ENCODE results near the gene RAPGEF1.

Gene RAPGEF1

DNA sequence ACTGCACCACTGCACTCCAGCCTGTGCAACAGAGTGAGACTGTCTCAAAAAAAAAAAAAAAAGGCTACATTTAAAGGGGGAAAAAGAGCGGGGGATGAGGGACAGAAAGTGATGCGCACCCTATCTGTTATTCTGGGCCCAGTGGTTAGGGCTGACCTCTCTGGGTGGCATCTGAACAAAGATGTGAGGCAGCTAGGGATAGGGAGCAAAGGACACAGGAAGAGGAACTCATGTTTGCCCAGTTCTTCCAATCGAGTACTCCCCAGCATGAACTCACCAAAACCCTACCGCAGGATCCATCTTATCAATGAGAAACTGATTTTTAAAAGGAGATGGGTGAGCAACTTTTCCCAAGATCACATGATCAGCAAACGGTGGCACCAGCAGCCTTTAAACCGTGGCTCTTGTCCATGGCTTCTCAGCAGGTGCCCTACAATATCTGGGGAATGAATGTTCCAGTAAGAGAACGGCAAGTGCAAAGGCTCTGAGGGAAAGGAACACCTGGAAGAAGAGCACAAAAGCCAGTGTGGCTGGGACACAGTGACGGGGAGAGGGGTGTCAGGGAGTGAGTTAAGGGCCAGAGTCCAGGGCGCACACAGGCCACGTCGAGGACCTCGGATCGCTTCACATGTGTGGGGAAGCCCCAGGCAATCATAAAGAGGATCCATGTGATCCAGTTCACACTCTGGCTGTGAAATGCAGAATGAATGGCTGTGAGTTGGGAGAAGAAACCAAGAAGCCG lies 22.0 kb downstream of the RAPGEF1 start:
- no peaks in the 10 kb centered on the region for H3K27me3 ChIP-seq (ENCODE audit: insufficient read depth, poor library complexity, severe bottlenecking)
- no peak overlapping the region for H3K27ac ChIP-seq (replicated peaks)
- TF ChIP-seq, protein P1, sequence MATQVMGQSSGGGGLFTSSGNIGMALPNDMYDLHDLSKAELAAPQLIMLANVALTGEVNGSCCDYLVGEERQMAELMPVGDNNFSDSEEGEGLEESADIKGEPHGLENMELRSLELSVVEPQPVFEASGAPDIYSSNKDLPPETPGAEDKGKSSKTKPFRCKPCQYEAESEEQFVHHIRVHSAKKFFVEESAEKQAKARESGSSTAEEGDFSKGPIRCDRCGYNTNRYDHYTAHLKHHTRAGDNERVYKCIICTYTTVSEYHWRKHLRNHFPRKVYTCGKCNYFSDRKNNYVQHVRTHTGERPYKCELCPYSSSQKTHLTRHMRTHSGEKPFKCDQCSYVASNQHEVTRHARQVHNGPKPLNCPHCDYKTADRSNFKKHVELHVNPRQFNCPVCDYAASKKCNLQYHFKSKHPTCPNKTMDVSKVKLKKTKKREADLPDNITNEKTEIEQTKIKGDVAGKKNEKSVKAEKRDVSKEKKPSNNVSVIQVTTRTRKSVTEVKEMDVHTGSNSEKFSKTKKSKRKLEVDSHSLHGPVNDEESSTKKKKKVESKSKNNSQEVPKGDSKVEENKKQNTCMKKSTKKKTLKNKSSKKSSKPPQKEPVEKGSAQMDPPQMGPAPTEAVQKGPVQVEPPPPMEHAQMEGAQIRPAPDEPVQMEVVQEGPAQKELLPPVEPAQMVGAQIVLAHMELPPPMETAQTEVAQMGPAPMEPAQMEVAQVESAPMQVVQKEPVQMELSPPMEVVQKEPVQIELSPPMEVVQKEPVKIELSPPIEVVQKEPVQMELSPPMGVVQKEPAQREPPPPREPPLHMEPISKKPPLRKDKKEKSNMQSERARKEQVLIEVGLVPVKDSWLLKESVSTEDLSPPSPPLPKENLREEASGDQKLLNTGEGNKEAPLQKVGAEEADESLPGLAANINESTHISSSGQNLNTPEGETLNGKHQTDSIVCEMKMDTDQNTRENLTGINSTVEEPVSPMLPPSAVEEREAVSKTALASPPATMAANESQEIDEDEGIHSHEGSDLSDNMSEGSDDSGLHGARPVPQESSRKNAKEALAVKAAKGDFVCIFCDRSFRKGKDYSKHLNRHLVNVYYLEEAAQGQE (IDR thresholded peaks at IDR 0.05; ENCODE audit: insufficient replicate concordance, low read depth) = no peak
- TF ChIP-seq POLR2AphosphoS5 (IDR thresholded peaks at IDR 0.05; ENCODE audit: low read depth) = no peak
- TF ChIP-seq GABPA (IDR thresholded peaks at IDR 0.05; ENCODE audit: low read depth) = no peak
- TF ChIP-seq, protein P2, sequence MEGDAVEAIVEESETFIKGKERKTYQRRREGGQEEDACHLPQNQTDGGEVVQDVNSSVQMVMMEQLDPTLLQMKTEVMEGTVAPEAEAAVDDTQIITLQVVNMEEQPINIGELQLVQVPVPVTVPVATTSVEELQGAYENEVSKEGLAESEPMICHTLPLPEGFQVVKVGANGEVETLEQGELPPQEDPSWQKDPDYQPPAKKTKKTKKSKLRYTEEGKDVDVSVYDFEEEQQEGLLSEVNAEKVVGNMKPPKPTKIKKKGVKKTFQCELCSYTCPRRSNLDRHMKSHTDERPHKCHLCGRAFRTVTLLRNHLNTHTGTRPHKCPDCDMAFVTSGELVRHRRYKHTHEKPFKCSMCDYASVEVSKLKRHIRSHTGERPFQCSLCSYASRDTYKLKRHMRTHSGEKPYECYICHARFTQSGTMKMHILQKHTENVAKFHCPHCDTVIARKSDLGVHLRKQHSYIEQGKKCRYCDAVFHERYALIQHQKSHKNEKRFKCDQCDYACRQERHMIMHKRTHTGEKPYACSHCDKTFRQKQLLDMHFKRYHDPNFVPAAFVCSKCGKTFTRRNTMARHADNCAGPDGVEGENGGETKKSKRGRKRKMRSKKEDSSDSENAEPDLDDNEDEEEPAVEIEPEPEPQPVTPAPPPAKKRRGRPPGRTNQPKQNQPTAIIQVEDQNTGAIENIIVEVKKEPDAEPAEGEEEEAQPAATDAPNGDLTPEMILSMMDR (IDR thresholded peaks at IDR 0.05; ENCODE audit: insufficient read depth, low read length) = no peak
- TF ChIP-seq SPI1 (IDR thresholded peaks at IDR 0.05; ENCODE audit: borderline replicate concordance, low read depth) = no peak
- no peak for DNase-seq (ENCODE audit: low read depth in 1 of 2, low spot score in 1 of 2)
- H3K4me3 ChIP-seq (replicated peaks; ENCODE audit: insufficient read depth, low read length) = no peak overlapping the region

DNA sequence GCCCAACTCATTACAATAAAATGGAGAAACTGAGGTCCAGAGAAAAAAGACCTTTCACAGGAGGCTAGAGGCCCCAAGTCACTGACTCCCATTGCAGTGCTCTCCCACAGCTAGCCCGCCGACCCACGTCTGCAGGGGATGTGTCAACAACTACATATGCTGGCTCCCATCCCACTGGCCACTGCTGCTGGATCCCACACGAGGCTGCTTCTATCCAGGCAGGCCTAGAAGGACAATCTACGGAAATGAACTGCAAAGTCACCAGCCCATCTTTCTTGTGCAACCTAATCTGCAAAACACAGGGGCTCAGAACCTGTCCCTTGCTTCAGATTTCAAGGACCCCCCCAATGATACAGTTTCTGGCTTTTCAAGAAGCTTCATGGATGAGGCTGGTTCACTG lies 24.0 kb downstream of the RAPGEF1 start:
- H3K4me3 ChIP-seq (replicated peaks; ENCODE audit: insufficient read depth, low read length) = no peak overlapping the region
- no peaks in the 10 kb centered on the region for H3K27me3 ChIP-seq (ENCODE audit: insufficient read depth, poor library complexity, severe bottlenecking)
- H3K27ac ChIP-seq (replicated peaks) = no peak overlapping the region
- TF ChIP-seq GABPA (IDR thresholded peaks at IDR 0.05; ENCODE audit: low read depth) = no peak
- TF ChIP-seq POLR2AphosphoS5 (IDR thresholded peaks at IDR 0.05; ENCODE audit: low read depth) = no peak
- TF ChIP-seq, protein P2 (IDR thresholded peaks at IDR 0.05; ENCODE audit: insufficient read depth, low read length) = no peak
- TF ChIP-seq SPI1 (IDR thresholded peaks at IDR 0.05; ENCODE audit: borderline replicate concordance, low read depth) = no peak
- TF ChIP-seq, protein P1 (IDR thresholded peaks at IDR 0.05; ENCODE audit: insufficient replicate concordance, low read depth) = no peak
- no peak for DNase-seq (ENCODE audit: low read depth in 1 of 2, low spot score in 1 of 2)

DNA sequence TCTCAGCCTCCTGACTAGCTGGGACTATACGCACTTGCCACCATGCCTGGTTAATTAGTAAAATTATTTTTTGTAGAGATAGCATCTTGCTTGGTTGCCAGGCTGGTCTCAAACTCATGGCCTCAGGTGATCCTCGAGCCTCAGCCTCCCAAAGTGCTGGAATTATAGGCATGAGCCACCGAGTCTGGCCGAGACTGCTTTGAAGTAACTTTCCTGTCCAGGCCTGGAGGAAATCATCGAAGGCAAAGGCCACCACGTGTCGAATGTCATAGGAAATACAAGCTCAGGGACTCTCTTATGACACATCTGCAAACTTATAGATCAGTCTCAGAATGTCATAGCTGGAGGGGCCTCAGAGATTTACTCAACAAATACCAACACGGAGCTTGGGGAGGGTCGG lies 25.1 kb downstream of the RAPGEF1 start:
- H3K4me3 ChIP-seq (replicated peaks; ENCODE audit: insufficient read depth, low read length) = no peak overlapping the region
- no peaks in the 10 kb centered on the region for H3K27me3 ChIP-seq (ENCODE audit: insufficient read depth, poor library complexity, severe bottlenecking)
- DNase-seq (ENCODE audit: low read depth in 1 of 2, low spot score in 1 of 2) = no peak
- no peak overlapping the region for H3K27ac ChIP-seq (replicated peaks)
- TF ChIP-seq POLR2AphosphoS5 (IDR thresholded peaks at IDR 0.05; ENCODE audit: low read depth) (no peak), GABPA (IDR thresholded peaks at IDR 0.05; ENCODE audit: low read depth) (no peak), SPI1 (IDR thresholded peaks at IDR 0.05; ENCODE audit: borderline replicate concordance, low read depth) (no peak)
- TF ChIP-seq, protein P2 (IDR thresholded peaks at IDR 0.05; ENCODE audit: insufficient read depth, low read length) = no peak
- TF ChIP-seq, protein P1 (IDR thresholded peaks at IDR 0.05; ENCODE audit: insufficient replicate concordance, low read depth) = no peak
